RWPE2 (cell line): ENCODE measurements around the gene SORCS1.

Source experiments
- ATAC-seq: fragments of 200-7000 bp; cut with Tn5 transposase; 3 replicates; pipeline ENCODE4 v1.9.1; 2021; ENCODE audit warnings: low read depth
- DNase-seq: peaks from one replicate; pipeline ENCODE4 v3.0.0-alpha.2; 2020; ENCODE audit warnings: low spot score
- H3K27ac ChIP-seq: fragments of 450-650 bp; 2 replicates; pipeline ENCODE4 v1.5.1; 2017; ENCODE audit warnings: mild to moderate bottlenecking; ENCODE audit not compliant: poor library complexity, severe bottlenecking
- H3K27me3 ChIP-seq: fragments of 250-450 bp; sonication (Bioruptor Pico); 2 replicates; pipeline ENCODE4 v1.5.1; 2021; ENCODE audit warnings: mild to moderate bottlenecking, moderate library complexity; ENCODE audit not compliant: insufficient read depth, poor library complexity, severe bottlenecking
- H3K36me3 ChIP-seq: fragments of 250-450 bp; sonication (Bioruptor Pico); 2 replicates; pipeline ENCODE4 v1.5.1; 2020; ENCODE audit warnings: low read depth, mild to moderate bottlenecking, moderate library complexity
- H3K4me1 ChIP-seq: fragments of 250-450 bp; sonication (Bioruptor Pico); 2 replicates; pipeline ENCODE4 v1.5.1; 2021; ENCODE audit warnings: mild to moderate bottlenecking, moderate library complexity; ENCODE audit not compliant: insufficient read depth, poor library complexity, severe bottlenecking
- H3K4me3 ChIP-seq: fragments of 250-450 bp; sonication (Bioruptor Pico); 2 replicates; pipeline ENCODE4 v1.5.1; 2021; ENCODE audit warnings: mild to moderate bottlenecking, moderate library complexity; ENCODE audit not compliant: severe bottlenecking
- H3K9me3 ChIP-seq: fragments of 250-450 bp; sonication (Bioruptor Pico); 2 replicates; pipeline ENCODE4 v1.5.1; 2021; ENCODE audit warnings: mild to moderate bottlenecking, moderate library complexity; ENCODE audit not compliant: severe bottlenecking
- CTCF ChIP-seq: fragments of 450-650 bp; IDR thresholded peaks from one replicate; pipeline ENCODE4 v1.5.1; 2017; ENCODE audit warnings: mild to moderate bottlenecking, moderate library complexity; ENCODE audit not compliant: poor library complexity, severe bottlenecking

The SORCS1 gene

GRCh38 chr10:106727170-106727569 lies 437.3 kb downstream of the SORCS1 start:
- H3K36me3 ChIP-seq = no peaks in the 10 kb centered on the region
- H3K9me3 ChIP-seq = no peaks in the 10 kb centered on the region
- no peaks in the 10 kb centered on the region for H3K4me1 ChIP-seq
- no peak overlapping the region for H3K27ac ChIP-seq
- ATAC-seq = no peak
- DNase-seq = no peak
- no peak for TF ChIP-seq CTCF
- H3K4me3 ChIP-seq = no peak overlapping the region
- no peaks in the 10 kb centered on the region for H3K27me3 ChIP-seq

- Histone ChIP-seq H3K36me3 (no peaks in the 10 kb centered on the region), H3K27me3 (no peaks in the 10 kb centered on the region), H3K27ac (no peak overlapping the region), H3K4me1 (no peaks in the 10 kb centered on the region), H3K9me3 (no peaks in the 10 kb centered on the region), H3K4me3 (no peak overlapping the region)
- DNase-seq = no peak
- no peak for ATAC-seq
- peak; percentile 20 for TF ChIP-seq CTCF
These were observed 442.0 kb downstream of the SORCS1 start for GRCh38 chr10:106722524-106722923.

- no peak for TF ChIP-seq CTCF
- Histone ChIP-seq H3K27ac (no peak overlapping the region), H3K27me3 (no peaks in the 10 kb centered on the region), H3K4me1 (no peaks in the 10 kb centered on the region), H3K36me3 (no peaks in the 10 kb centered on the region), H3K9me3 (no peaks in the 10 kb centered on the region), H3K4me3 (no peak overlapping the region)
- DNase-seq = no peak
- ATAC-seq = no peak
These were observed 443.8 kb downstream of the SORCS1 start for GRCh38 chr10:106720683-106721082.

GRCh38 chr10:106716381-106716780 lies 448.1 kb downstream of the SORCS1 start:
- Histone ChIP-seq H3K9me3 (no peaks in the 10 kb centered on the region), H3K36me3 (no peaks in the 10 kb centered on the region), H3K27me3 (no peaks in the 10 kb centered on the region), H3K4me1 (no peaks in the 10 kb centered on the region), H3K27ac (no peak overlapping the region), H3K4me3 (no peak overlapping the region)
- DNase-seq (no peak), ATAC-seq (no peak)
- TF ChIP-seq CTCF = no peak

- no peaks in the 10 kb centered on the region for H3K27me3 ChIP-seq
- DNase-seq (no peak), ATAC-seq (no peak)
- H3K36me3 ChIP-seq = no peaks in the 10 kb centered on the region
- H3K4me3 ChIP-seq = no peak overlapping the region
- no peaks in the 10 kb centered on the region for H3K9me3 ChIP-seq
- H3K4me1 ChIP-seq = no peaks in the 10 kb centered on the region
- H3K27ac ChIP-seq = no peak overlapping the region
- no peak for TF ChIP-seq CTCF
These were observed 449.6 kb downstream of the SORCS1 start for GRCh38 chr10:106714734-106715555.
